PC-9 (cell line): ENCODE data around the gene TP53BP2. TPM values are rescaled to one million over a fixed set of nuclear protein-coding genes. Genes with fewer than 3 reads are reported as not detected.
A peak's percentile ranks its signal among the peaks of the same experiment; 100 is the strongest.
"Not testable (repeated sequence)": the region's sequence is repeated elsewhere in the genome, so short reads cannot be mapped to it uniquely, and the experiment has no call there.

Experiments
- BruUV-seq: library from RNA; stranded (reverse); fragments of 400-500 nt; replicated peaks from 2 replicates; lab custom pipeline; 2021; lab: Mats Ljungman, UMichigan
- CTCF ChIA-PET: fragments of 300-600 bp; sonication (Branson Sonifier 250); formaldehyde crosslinking; loops from one replicate; lab custom pipeline; 2022; ENCODE audit warnings: antibody characterized with exemption; lab: Charles Lee
- POLR2A ChIA-PET: fragments of 300-600 bp; sonication (Branson Sonifier 250); formaldehyde crosslinking; loops from one replicate; lab custom pipeline; 2022; ENCODE audit warnings: antibody characterized with exemption; ENCODE audit not compliant: unreplicated experiment; lab: Charles Lee
- DNase-seq, 2 experiments: peaks; one replicate each; pipeline versions ENCODE4 v3.0.0 to v3.0.0-alpha.2; 2015 to 2022; ENCODE audit warnings: mixed read lengths in 1 of 2
- H2AFZ ChIP-seq: fragments of 200-600 bp; sonication (generic); 2 replicates; pipeline ENCODE4 v1.8.1; 2017; ENCODE audit warnings: antibody characterized with exemption
- H3F3A ChIP-seq: fragments of 200-600 bp; sonication (generic); 2 replicates; pipeline ENCODE4 v1.8.1; 2017; ENCODE audit warnings: antibody characterized with exemption, mild to moderate bottlenecking, low read depth; ENCODE audit not compliant: insufficient read depth
- H3K27ac ChIP-seq: fragments of 200-600 bp; sonication (generic); 2 replicates; pipeline ENCODE4 v1.6.1; 2016; ENCODE audit warnings: mixed run types
- H3K27me3 ChIP-seq: fragments of 200-600 bp; sonication (generic); 2 replicates; pipeline ENCODE4 v1.6.1; 2016; ENCODE audit warnings: low read depth, mixed run types; ENCODE audit not compliant: insufficient read depth
- H3K36me3 ChIP-seq: fragments of 200-600 bp; sonication (generic); 2 replicates; pipeline ENCODE4 v1.6.1; 2016; ENCODE audit warnings: low read depth, mixed run types
- H3K4me1 ChIP-seq: fragments of 200-600 bp; sonication (generic); replicated peaks from 2 replicates; pipeline ENCODE4 v1.6.1; 2016; ENCODE audit warnings: mixed run types; ENCODE audit not compliant: insufficient read depth
- H3K4me2 ChIP-seq: fragments of 200-600 bp; sonication (generic); 2 replicates; pipeline ENCODE4 v1.6.1; 2017; ENCODE audit warnings: mixed run types
- H3K4me3 ChIP-seq: fragments of 200-600 bp; sonication (generic); 2 replicates; pipeline ENCODE4 v1.6.1; 2016; ENCODE audit warnings: mixed run types
- H3K79me2 ChIP-seq: fragments of 200-600 bp; sonication (generic); 2 replicates; pipeline ENCODE4 v1.6.1; 2017; ENCODE audit warnings: low read depth, mixed run types
- H3K9me2 ChIP-seq: fragments of 200-600 bp; sonication (generic); 2 replicates; pipeline ENCODE4 v1.8.1; 2017; ENCODE audit warnings: mild to moderate bottlenecking; ENCODE audit not compliant: insufficient read depth
- H3K9me3 ChIP-seq: fragments of 200-600 bp; sonication (generic); 2 replicates; pipeline ENCODE4 v1.8.1; 2016; ENCODE audit warnings: low read depth; ENCODE audit not compliant: insufficient read depth
- H4K20me1 ChIP-seq: fragments of 200-600 bp; sonication (generic); 2 replicates; pipeline ENCODE4 v1.8.1; 2017; ENCODE audit not compliant: insufficient read depth
- EZH2 ChIP-seq: fragments of 200-600 bp; sonication (generic); IDR thresholded peaks from 2 replicates; pipeline ENCODE4 v1.8.0; 2017; ENCODE audit warnings: antibody characterized with exemption, low read depth
- intact Hi-C: fragments of 100-400 bp; cut with micrococcal nuclease; formaldehyde crosslinking; loops from one replicate; pipeline ENCODE4 v1.10.0; 2022; ENCODE audit not compliant: unreplicated experiment
- total RNA-seq: library from RNA; stranded (reverse); gene quantifications from 2 replicates; pipeline ENCODE4 v1.2.3, GENCODE V29; 2021
- TF ChIP-seq, protein P1 (sequence below): fragments of 200-600 bp; sonication (generic); conservative IDR thresholded peaks from 2 replicates; pipeline ENCODE4 v1.6.1; 2017; ENCODE audit warnings: mixed run types, antibody characterized with exemption, mild to moderate bottlenecking, moderate library complexity

TP53BP2 gene
- total RNA-seq, 1 experiment from 2014 or later: 63.1 TPM

DNA sequence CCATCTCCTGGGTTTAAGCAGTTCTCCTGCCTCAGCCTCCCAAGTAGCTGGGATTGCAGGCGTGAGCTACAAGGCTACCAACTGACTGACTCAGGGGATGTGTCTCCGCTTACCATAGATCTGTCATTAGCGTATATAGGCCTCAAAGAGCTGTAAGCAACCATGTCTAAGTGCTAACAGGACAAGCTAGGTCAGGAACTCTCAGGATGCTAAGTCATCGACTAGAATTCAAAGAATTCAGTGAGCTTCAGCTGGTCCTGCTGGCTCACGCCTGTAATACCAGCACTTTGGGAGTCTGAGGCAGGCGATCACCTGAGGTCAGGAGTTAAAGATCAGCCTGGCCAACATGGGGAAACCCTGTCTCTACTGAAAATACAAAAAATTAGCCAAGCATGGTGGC, 103.9 kb downstream of the TP53BP2 start:
- Histone ChIP-seq H3K79me2 (peaks cover 72% of the 10 kb centered on the region), H3K4me2 (no peak overlapping the region), H3K4me3 (no peak overlapping the region), H3K27me3 (no peaks in the 10 kb centered on the region), H4K20me1 (peaks cover 11% of the 10 kb centered on the region), H3F3A (peaks cover 74% of the 10 kb centered on the region), H3K36me3 (peaks cover 56% of the 10 kb centered on the region), H3K27ac (no peak overlapping the region), H2AFZ (no peak overlapping the region), H3K9me2 (no peaks in the 10 kb centered on the region), H3K9me3 (no peaks in the 10 kb centered on the region), H3K4me1 (peaks cover 43% of the 10 kb centered on the region)
- ChIA-PET POLR2A (no interaction called here), CTCF (no interaction called here)
- intact Hi-C loops: no loop called here
- no peak for DNase-seq
- no TSS peak for BruUV-seq
- TF ChIP-seq, protein P1, sequence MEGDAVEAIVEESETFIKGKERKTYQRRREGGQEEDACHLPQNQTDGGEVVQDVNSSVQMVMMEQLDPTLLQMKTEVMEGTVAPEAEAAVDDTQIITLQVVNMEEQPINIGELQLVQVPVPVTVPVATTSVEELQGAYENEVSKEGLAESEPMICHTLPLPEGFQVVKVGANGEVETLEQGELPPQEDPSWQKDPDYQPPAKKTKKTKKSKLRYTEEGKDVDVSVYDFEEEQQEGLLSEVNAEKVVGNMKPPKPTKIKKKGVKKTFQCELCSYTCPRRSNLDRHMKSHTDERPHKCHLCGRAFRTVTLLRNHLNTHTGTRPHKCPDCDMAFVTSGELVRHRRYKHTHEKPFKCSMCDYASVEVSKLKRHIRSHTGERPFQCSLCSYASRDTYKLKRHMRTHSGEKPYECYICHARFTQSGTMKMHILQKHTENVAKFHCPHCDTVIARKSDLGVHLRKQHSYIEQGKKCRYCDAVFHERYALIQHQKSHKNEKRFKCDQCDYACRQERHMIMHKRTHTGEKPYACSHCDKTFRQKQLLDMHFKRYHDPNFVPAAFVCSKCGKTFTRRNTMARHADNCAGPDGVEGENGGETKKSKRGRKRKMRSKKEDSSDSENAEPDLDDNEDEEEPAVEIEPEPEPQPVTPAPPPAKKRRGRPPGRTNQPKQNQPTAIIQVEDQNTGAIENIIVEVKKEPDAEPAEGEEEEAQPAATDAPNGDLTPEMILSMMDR: no peak
- TF ChIP-seq EZH2: no peak

DNA sequence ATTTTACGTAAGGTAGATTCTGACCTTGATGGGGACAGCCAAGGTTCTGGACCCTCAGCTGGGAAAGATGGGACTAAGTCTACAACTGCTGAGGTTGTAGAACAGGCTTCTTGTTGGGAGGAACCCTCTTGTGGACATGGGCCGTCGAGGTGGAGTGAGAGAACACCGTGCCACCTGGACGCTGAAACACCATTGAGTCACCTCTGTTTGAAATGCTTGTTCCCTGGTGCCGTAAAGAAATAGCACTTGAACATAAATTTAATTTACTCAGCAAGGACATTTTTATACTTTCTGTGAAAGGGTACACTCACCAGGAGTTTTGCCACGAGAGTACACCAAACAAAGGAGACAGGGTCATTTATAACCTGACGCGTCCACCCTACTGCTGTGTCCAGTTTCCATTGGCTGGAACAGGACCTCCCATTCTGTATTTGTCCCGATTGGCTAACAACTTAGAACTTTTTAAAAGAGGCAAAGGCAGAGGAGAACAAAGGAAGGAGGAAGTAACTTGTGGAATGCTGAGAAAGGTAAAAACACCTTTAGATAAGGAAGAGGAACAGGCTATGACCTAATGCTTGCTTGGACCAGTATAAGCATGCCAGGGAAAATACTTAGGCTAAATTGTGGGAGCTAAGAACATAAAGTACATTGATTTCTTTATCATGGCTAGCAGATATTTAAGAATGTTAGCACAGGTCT, 105.6 kb downstream of the TP53BP2 start:
- H3K4me2 ChIP-seq: 0 out of 2 replicates have a peak overlapping the region, but pooled peaks have one; percentile 14
- peaks cover 51% of the 10 kb centered on the region for H3K36me3 ChIP-seq
- H3K9me2 ChIP-seq, H2AFZ ChIP-seq, intact Hi-C loops, H3K9me3 ChIP-seq, CTCF ChIA-PET, H3K4me3 ChIP-seq, H3K27me3 ChIP-seq: not testable (repeated sequence)
- peaks cover 46% of the 10 kb centered on the region for H3K4me1 ChIP-seq
- DNase-seq: peak; percentile 41 to 64
- BruUV-seq: TSS peak; percentile 96
- H3K79me2 ChIP-seq: peaks cover 80% of the 10 kb centered on the region
- peak overlapping the region; percentile 73 for H3K27ac ChIP-seq
- H3F3A ChIP-seq: peaks cover 75% of the 10 kb centered on the region
- POLR2A ChIA-PET: interaction anchor here (0.8 to 1.3 kb wide), 3 partner anchors 9 to 21 kb away, joined by 4 to 11 read pairs (median 6); no protein-coding TSS in a partner anchor
- peaks cover 11% of the 10 kb centered on the region for H4K20me1 ChIP-seq

DNA sequence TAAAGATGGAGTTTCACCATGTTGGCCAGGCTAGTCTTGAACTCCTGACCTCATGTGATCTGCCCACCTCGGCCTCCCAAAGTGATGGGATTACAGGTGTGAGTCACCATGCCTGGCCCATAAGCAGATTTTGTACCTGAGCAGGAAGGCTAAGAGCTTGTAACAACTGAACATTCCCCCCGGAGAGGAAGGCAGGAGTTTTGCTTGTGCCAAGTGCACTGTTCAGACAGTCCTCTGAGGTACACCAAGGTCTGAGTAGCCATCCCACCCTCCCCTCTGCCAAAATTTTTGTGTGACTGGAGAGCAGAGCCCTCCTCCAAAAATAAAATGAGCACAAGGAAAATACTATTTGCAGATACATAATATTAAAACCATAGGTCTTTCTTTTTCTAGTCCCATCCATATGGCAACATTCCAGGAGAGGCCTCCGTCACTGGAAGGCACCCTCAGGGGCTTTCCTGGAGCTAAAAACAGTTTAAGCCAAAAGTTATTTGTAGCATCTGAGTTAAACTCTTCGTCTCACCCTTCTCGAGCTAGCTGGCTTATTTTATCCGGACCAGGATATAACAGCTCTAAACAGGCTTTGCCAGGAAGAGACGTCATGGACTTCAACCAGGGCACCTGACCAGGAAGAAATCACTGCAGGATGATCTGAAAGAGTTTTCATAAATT, 106.2 kb downstream of the TP53BP2 start:
- CTCF ChIA-PET: interaction anchor here (0.7 to 1.1 kb wide), 3 partner anchors 12 to 21 kb away, joined by 3 to 13 read pairs (median 4); no protein-coding TSS in a partner anchor
- Histone ChIP-seq H3K27ac (peak overlapping the region; percentile 73), H3K4me3 (no peak overlapping the region), H3K27me3 (no peaks in the 10 kb centered on the region), H4K20me1 (peaks cover 11% of the 10 kb centered on the region), H3K79me2 (peaks cover 86% of the 10 kb centered on the region), H3K4me2 (peak overlapping the region; percentile 30; the same call in 1 of the 2 replicates), H3K36me3 (peaks cover 51% of the 10 kb centered on the region), H3F3A (peaks cover 72% of the 10 kb centered on the region), H3K9me3 (no peaks in the 10 kb centered on the region), H2AFZ (no peak overlapping the region), H3K4me1 (peaks cover 46% of the 10 kb centered on the region), H3K9me2 (no peaks in the 10 kb centered on the region)
- TF ChIP-seq, protein P1: no peak
- TF ChIP-seq EZH2: no peak
- intact Hi-C loops: loop anchor here (1.0 kb wide), 1 partner anchor 24 kb away; no protein-coding TSS in a partner anchor
- POLR2A ChIA-PET: interaction anchor here (0.5 to 1.3 kb wide), 6 partner anchors 10 to 459 kb away, joined by 3 to 17 read pairs (median 6); no protein-coding TSS in a partner anchor
- TSS peak; percentile 1 for BruUV-seq
- no peak for DNase-seq
